IMR-90 (cell line): ENCODE results near the gene ZNF76. TPM values are rescaled to one million over a fixed set of nuclear protein-coding genes. Genes with fewer than 3 reads are reported as not detected.

Source experiments
- ATAC-seq: fragments of 200-7000 bp; cut with Tn5 transposase; 2 replicates; pipeline ENCODE4 v1.9.1; 2020; ENCODE audit warnings: low read depth, mild to moderate bottlenecking, moderate library complexity
- BruUV-seq: library from RNA; stranded (reverse); fragments of 400-500 nt; replicated peaks from 2 replicates; lab custom pipeline; 2021; lab: Mats Ljungman, UMichigan
- CTCF ChIA-PET: fragments of 300-600 bp; formaldehyde crosslinking; extraction: SDS; loops from one replicate; lab custom pipeline; 2021; ENCODE audit warnings: antibody characterized with exemption; lab: Yijun Ruan, JAX
- POLR2A ChIA-PET: fragments of 300-600 bp; sonication (Branson Sonifier 250); formaldehyde crosslinking; loops from one replicate; lab custom pipeline; 2022; ENCODE audit warnings: antibody characterized with exemption; ENCODE audit not compliant: unreplicated experiment; lab: Charles Lee
- DNase-seq: peaks from one replicate; pipeline ENCODE4 v3.0.0; 2013
- H2AFZ ChIP-seq: replicated peaks from 2 replicates; pipeline ENCODE3; 2013; ENCODE audit warnings: low read length, mild to moderate bottlenecking; ENCODE audit not compliant: poor library complexity
- H2AK5ac ChIP-seq: 2 replicates; pipeline ENCODE4 v1.6.1; 2013; ENCODE audit warnings: low read depth, low read length, inconsistent platforms
- H2AK9ac ChIP-seq: replicated peaks from 2 replicates; pipeline ENCODE3; 2013; ENCODE audit warnings: mild to moderate bottlenecking, low read depth, low read length, moderate library complexity; ENCODE audit not compliant: poor library complexity
- H2BK120ac ChIP-seq: 2 replicates; pipeline ENCODE4 v1.6.1; 2013; ENCODE audit warnings: low read depth, low read length, inconsistent platforms
- H2BK15ac ChIP-seq: 3 replicates; pipeline ENCODE4 v1.6.1; 2013; ENCODE audit warnings: low read depth, low read length, inconsistent platforms
- H2BK20ac ChIP-seq: 2 replicates; pipeline ENCODE4 v1.6.1; 2013; ENCODE audit warnings: low read depth, mild to moderate bottlenecking, inconsistent platforms, low read length, moderate library complexity
- H2BK5ac ChIP-seq: 2 replicates; pipeline ENCODE4 v1.6.1; 2013; ENCODE audit warnings: mild to moderate bottlenecking, low read depth, low read length, inconsistent platforms; ENCODE audit not compliant: poor library complexity, severe bottlenecking
- H3K14ac ChIP-seq: replicated peaks from 2 replicates; pipeline ENCODE4 v1.6.1; 2013; ENCODE audit warnings: low read depth, low read length, inconsistent platforms
- H3K18ac ChIP-seq: 2 replicates; pipeline ENCODE4 v1.6.1; 2013; ENCODE audit warnings: low read depth, low read length, control low read depth
- H3K23ac ChIP-seq: 2 replicates; pipeline ENCODE4 v1.6.1; 2013; ENCODE audit warnings: low read depth, low read length, inconsistent platforms
- H3K27ac ChIP-seq: 2 replicates; pipeline ENCODE4 v1.5.1; 2013; ENCODE audit warnings: mild to moderate bottlenecking, control low read depth, low read length; ENCODE audit not compliant: insufficient read depth
- H3K27me3 ChIP-seq: 2 replicates; pipeline ENCODE4 v1.6.1; 2013; ENCODE audit warnings: low read length; ENCODE audit not compliant: control insufficient read depth, insufficient read depth
- H3K36me3 ChIP-seq: 2 replicates; pipeline ENCODE4 v1.6.1; 2013; ENCODE audit warnings: low read length, mixed read lengths; ENCODE audit not compliant: control insufficient read depth, insufficient read depth
- H3K4ac ChIP-seq: 2 replicates; pipeline ENCODE4 v1.6.1; 2013; ENCODE audit warnings: low read depth, low read length, inconsistent platforms
- H3K4me1 ChIP-seq: 2 replicates; pipeline ENCODE4 v1.6.1; 2013; ENCODE audit warnings: low read length, mixed read lengths; ENCODE audit not compliant: control insufficient read depth, insufficient read depth
- H3K4me2 ChIP-seq: 2 replicates; pipeline ENCODE4 v1.6.1; 2013; ENCODE audit warnings: low read depth, mild to moderate bottlenecking, control low read depth, low read length, moderate library complexity
- H3K4me3 ChIP-seq: 2 replicates; pipeline ENCODE4 v1.5.1; 2013; ENCODE audit warnings: low read depth, mild to moderate bottlenecking, control low read depth, low read length, moderate library complexity; ENCODE audit not compliant: insufficient read depth
- H3K56ac ChIP-seq: 2 replicates; pipeline ENCODE4 v1.6.1; 2013; ENCODE audit warnings: low read length, inconsistent platforms; ENCODE audit not compliant: insufficient read depth; ENCODE audit errors: extremely low read depth
- H3K79me1 ChIP-seq, 2 experiments: 2 replicates each; pipeline ENCODE4 v1.6.1; 2013; ENCODE audit warnings: low read length in 2 of 2, inconsistent platforms in 1 of 2, low read depth in 1 of 2
- H3K9ac ChIP-seq: 2 replicates; pipeline ENCODE4 v1.6.1; 2013; ENCODE audit warnings: low read depth, low read length, control low read depth
- H3K9me1 ChIP-seq: 2 replicates; pipeline ENCODE4 v1.6.1; 2013; ENCODE audit warnings: low read length, inconsistent platforms; ENCODE audit not compliant: insufficient read depth
- H3K9me3 ChIP-seq: 2 replicates; pipeline ENCODE4 v1.6.1; 2013; ENCODE audit warnings: low read length; ENCODE audit not compliant: control insufficient read depth, insufficient read depth
- H4K20me1 ChIP-seq: 2 replicates; pipeline ENCODE4 v1.6.1; 2013; ENCODE audit warnings: low read length, inconsistent platforms; ENCODE audit not compliant: insufficient read depth
- H4K5ac ChIP-seq: 2 replicates; pipeline ENCODE4 v1.6.1; 2013; ENCODE audit warnings: mild to moderate bottlenecking, low read depth, low read length, control low read depth
- H4K8ac ChIP-seq, 2 experiments: 2 replicates each; pipeline ENCODE4 v1.6.1; 2013; ENCODE audit warnings: low read depth in 2 of 2, low read length in 2 of 2, control low read depth in 1 of 2, inconsistent platforms in 1 of 2
- H4K91ac ChIP-seq: 2 replicates; pipeline ENCODE4 v1.6.1; 2013; ENCODE audit warnings: low read depth, low read length, inconsistent platforms; ENCODE audit not compliant: insufficient read depth
- BHLHE40 ChIP-seq: fragments of 150-350 bp; IDR thresholded peaks from 2 replicates; pipeline ENCODE4 v1.6.1; 2016; ENCODE audit warnings: mild to moderate bottlenecking, low read depth, low read length
- CEBPB ChIP-seq: IDR thresholded peaks from 2 replicates; pipeline ENCODE4 v1.6.1; 2012; ENCODE audit warnings: low read depth, low read length, improper control_type of control experiment
- CHD1 ChIP-seq: IDR thresholded peaks from 2 replicates; pipeline ENCODE4 v1.6.1; 2012; ENCODE audit warnings: low read depth, low read length, improper control_type of control experiment
- FOS ChIP-seq: fragments of 150-350 bp; IDR thresholded peaks from 2 replicates; pipeline ENCODE4 v1.6.1; 2016; ENCODE audit warnings: low read depth, low read length
- MAFK ChIP-seq: IDR thresholded peaks from 2 replicates; pipeline ENCODE4 v1.6.1; 2012; ENCODE audit warnings: low read depth, low read length, improper control_type of control experiment
- MAZ ChIP-seq: IDR thresholded peaks from 2 replicates; pipeline ENCODE4 v1.6.1; 2012; ENCODE audit warnings: low read depth, mild to moderate bottlenecking, low read length, improper control_type of control experiment, moderate library complexity, borderline replicate concordance
- NFE2L2 ChIP-seq: fragments of 150-350 bp; IDR thresholded peaks from 2 replicates; pipeline ENCODE4 v1.6.1; 2016; ENCODE audit warnings: low read depth, mild to moderate bottlenecking, low read length
- POLR2A ChIP-seq: IDR thresholded peaks from 2 replicates; pipeline ENCODE4 v1.6.1; 2012; ENCODE audit warnings: mild to moderate bottlenecking, low read depth, low read length
- RAD21 ChIP-seq: IDR thresholded peaks from 2 replicates; pipeline ENCODE4 v1.6.1; 2012; ENCODE audit warnings: low read length, improper control_type of control experiment
- RCOR1 ChIP-seq: IDR thresholded peaks from 2 replicates; pipeline ENCODE4 v1.6.1; 2012; ENCODE audit warnings: mild to moderate bottlenecking, low read length, improper control_type of control experiment; ENCODE audit not compliant: insufficient replicate concordance
- RFX5 ChIP-seq: IDR thresholded peaks from 2 replicates; pipeline ENCODE4 v1.8.0; 2012; ENCODE audit warnings: low read depth, mild to moderate bottlenecking, low read length, moderate library complexity
- SMC3 ChIP-seq: fragments of 150-350 bp; IDR thresholded peaks from 2 replicates; pipeline ENCODE4 v1.6.1; 2016; ENCODE audit warnings: low read depth, mild to moderate bottlenecking, antibody characterized with exemption, low read length, moderate library complexity
- WGBS, 2 experiments: methylation state at CpG; one replicate each; pipeline versions ENCODE4 v1.1.5 to v1.1.7; 2013; ENCODE audit warnings: missing lambda C conversion rate in 2 of 2; ENCODE audit not compliant: insufficient read length in 1 of 2; ENCODE audit errors: extremely low coverage in 2 of 2; 5-methylcytosine and 5-hydroxymethylcytosine counted together
- dilution Hi-C: fragments of 300-500 bp; cut with HindIII; formaldehyde crosslinking; loops from one replicate; pipeline ENCODE4 v1.14.3; 2018; ENCODE audit warnings: low sequenced_read_pairs; ENCODE audit not compliant: unreplicated experiment
- in situ Hi-C: fragments of 300-500 bp; cut with MboI; formaldehyde crosslinking; loops from 3 replicates; pipeline ENCODE4 v1.14.3; 2019; ENCODE audit warnings: low sequenced_read_pairs, inconsistent platforms, mixed read lengths
- intact Hi-C: fragments of 100-400 bp; cut with micrococcal nuclease; formaldehyde crosslinking; loops from 2 replicates; pipeline ENCODE4 v1.10.0; 2022
- polyA plus RNA-seq, 3 experiments: library from polyadenylated mRNA; depleted of rRNA; stranded (reverse); fragments of >200 nt; gene quantifications; 2 replicates each; pipeline ENCODE4 v1.2.3, GENCODE V29; 2012; ENCODE audit warnings: low replicate concordance in 1 of 3
- total RNA-seq: library from RNA; depleted of rRNA; stranded (reverse); fragments of >200 nt; gene quantifications from 2 replicates; pipeline ENCODE4 v1.2.3, GENCODE V29; 2012
- TF ChIP-seq, protein P1 (sequence below): conservative IDR thresholded peaks from 2 replicates; pipeline ENCODE4 v1.5.1; 2012; ENCODE audit warnings: mild to moderate bottlenecking, low read depth, low read length, improper control_type of control experiment
- TF ChIP-seq, protein P2 (sequence below): fragments of 150-350 bp; IDR thresholded peaks from 2 replicates; pipeline ENCODE4 v1.6.1; 2017; ENCODE audit warnings: mild to moderate bottlenecking, antibody characterized with exemption, low read length, low read depth
- TF ChIP-seq, protein P3 (sequence below): fragments of 150-350 bp; IDR thresholded peaks from 2 replicates; pipeline ENCODE4 v1.6.1; 2016; ENCODE audit warnings: low read depth, mild to moderate bottlenecking, low read length, moderate library complexity, borderline replicate concordance

Gene ZNF76
- total and polyA plus RNA-seq, 2 of the 4 experiments (the other 2 are of a cell fraction) = 19.9 to 21.1 TPM

- H3K9ac ChIP-seq = no peak overlapping the region
- H3K79me1 ChIP-seq = no peaks in the 10 kb centered on the region
- no peak overlapping the region for H3K18ac ChIP-seq
- BruUV-seq = no TSS peak
- no peak overlapping the region for H3K23ac ChIP-seq
- no peaks in the 10 kb centered on the region for H3K4me1 ChIP-seq
- H4K8ac ChIP-seq = peak overlapping the region in 1 of 2 experiments; percentile 31; a peak in 1 of 4 replicates
- no peak overlapping the region for H2BK5ac ChIP-seq
- H2AFZ ChIP-seq = peak overlapping the region; percentile 76
- H3K4ac ChIP-seq = 0 out of 2 replicates have a peak overlapping the region, but pooled peaks have one; percentile 15
- H3K4me3 ChIP-seq = no peak overlapping the region
- ChIA-PET CTCF (interaction anchor here (0.6 to 1.4 kb wide), 4 partner anchors 9 to 125 kb away, joined by 3 to 10 read pairs (median 4); partner anchors contain the start of genes FANCE and PPARD), POLR2A (no interaction called here)
- intact Hi-C loops = loop anchor here (2.0 kb wide), 1 partner anchor 181 kb away; no protein-coding TSS in a partner anchor
- no peak overlapping the region for H4K91ac ChIP-seq
- H2BK120ac ChIP-seq = no peak overlapping the region
- H3K27ac ChIP-seq = no peak overlapping the region
- dilution Hi-C loops = no loop called here
- H2AK9ac ChIP-seq = no peak overlapping the region
- H3K9me3 ChIP-seq = no peaks in the 10 kb centered on the region
- no peak overlapping the region for H2AK5ac ChIP-seq
- no peak overlapping the region for H3K56ac ChIP-seq
- no peak overlapping the region for H4K5ac ChIP-seq
- WGBS, 2 experiments = no CpG with 5 or more reads among the region's 7 CpGs
- H4K20me1 ChIP-seq = no peaks in the 10 kb centered on the region
- H3K9me1 ChIP-seq = no peaks in the 10 kb centered on the region
- no peak overlapping the region for H2BK15ac ChIP-seq
- ATAC-seq (peak; percentile 96), DNase-seq (peak; percentile 55)
- H3K14ac ChIP-seq = no peak overlapping the region
- no peaks in the 10 kb centered on the region for H3K36me3 ChIP-seq
- in situ Hi-C loops = no loop called here
- H3K27me3 ChIP-seq = no peaks in the 10 kb centered on the region; the same call in 1 of the 2 replicates
- no peak overlapping the region for H3K4me2 ChIP-seq
- H2BK20ac ChIP-seq = no peak overlapping the region
- TF ChIP-seq NFE2L2 (no peak), POLR2A (no peak), FOS (no peak), SMC3 (peak; percentile 59), CHD1 (no peak), RFX5 (no peak), BHLHE40 (no peak), RAD21 (peak; percentile 66), MAZ (no peak), MAFK (no peak), RCOR1 (no peak), CEBPB (no peak)
- TF ChIP-seq, protein P1, sequence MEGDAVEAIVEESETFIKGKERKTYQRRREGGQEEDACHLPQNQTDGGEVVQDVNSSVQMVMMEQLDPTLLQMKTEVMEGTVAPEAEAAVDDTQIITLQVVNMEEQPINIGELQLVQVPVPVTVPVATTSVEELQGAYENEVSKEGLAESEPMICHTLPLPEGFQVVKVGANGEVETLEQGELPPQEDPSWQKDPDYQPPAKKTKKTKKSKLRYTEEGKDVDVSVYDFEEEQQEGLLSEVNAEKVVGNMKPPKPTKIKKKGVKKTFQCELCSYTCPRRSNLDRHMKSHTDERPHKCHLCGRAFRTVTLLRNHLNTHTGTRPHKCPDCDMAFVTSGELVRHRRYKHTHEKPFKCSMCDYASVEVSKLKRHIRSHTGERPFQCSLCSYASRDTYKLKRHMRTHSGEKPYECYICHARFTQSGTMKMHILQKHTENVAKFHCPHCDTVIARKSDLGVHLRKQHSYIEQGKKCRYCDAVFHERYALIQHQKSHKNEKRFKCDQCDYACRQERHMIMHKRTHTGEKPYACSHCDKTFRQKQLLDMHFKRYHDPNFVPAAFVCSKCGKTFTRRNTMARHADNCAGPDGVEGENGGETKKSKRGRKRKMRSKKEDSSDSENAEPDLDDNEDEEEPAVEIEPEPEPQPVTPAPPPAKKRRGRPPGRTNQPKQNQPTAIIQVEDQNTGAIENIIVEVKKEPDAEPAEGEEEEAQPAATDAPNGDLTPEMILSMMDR = peak; percentile 67
- TF ChIP-seq, protein P2, sequence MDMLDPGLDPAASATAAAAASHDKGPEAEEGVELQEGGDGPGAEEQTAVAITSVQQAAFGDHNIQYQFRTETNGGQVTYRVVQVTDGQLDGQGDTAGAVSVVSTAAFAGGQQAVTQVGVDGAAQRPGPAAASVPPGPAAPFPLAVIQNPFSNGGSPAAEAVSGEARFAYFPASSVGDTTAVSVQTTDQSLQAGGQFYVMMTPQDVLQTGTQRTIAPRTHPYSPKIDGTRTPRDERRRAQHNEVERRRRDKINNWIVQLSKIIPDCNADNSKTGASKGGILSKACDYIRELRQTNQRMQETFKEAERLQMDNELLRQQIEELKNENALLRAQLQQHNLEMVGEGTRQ = no peak
- TF ChIP-seq, protein P3, sequence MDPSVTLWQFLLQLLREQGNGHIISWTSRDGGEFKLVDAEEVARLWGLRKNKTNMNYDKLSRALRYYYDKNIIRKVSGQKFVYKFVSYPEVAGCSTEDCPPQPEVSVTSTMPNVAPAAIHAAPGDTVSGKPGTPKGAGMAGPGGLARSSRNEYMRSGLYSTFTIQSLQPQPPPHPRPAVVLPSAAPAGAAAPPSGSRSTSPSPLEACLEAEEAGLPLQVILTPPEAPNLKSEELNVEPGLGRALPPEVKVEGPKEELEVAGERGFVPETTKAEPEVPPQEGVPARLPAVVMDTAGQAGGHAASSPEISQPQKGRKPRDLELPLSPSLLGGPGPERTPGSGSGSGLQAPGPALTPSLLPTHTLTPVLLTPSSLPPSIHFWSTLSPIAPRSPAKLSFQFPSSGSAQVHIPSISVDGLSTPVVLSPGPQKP = no peak
Measured at GRCh38 chr6:35327349-35328027, 68.0 kb downstream of the ZNF76 start.
